GM12873 (cell line): ENCODE results near the gene HOXD8.

Experiments
- CTCF ChIP-seq: IDR thresholded peaks from 2 replicates; pipeline ENCODE4 v1.5.1; 2012; ENCODE audit warnings: low read depth, mild to moderate bottlenecking, moderate library complexity, low read length, control low read depth; ENCODE audit not compliant: insufficient read depth; ENCODE audit errors: missing control alignments

The HOXD8 gene

GRCh38 chr2:176117823-176118371 lies 11.6 kb upstream of the HOXD8 start:
- no peak for TF ChIP-seq CTCF

- peak; percentile 53 for TF ChIP-seq CTCF
Measured at GRCh38 chr2:176118601-176119339, 10.7 kb upstream of the HOXD8 start.

- no peak for TF ChIP-seq CTCF
Measured at GRCh38 chr2:176120364-176121189, 8.9 kb upstream of the HOXD8 start.

- no peak for TF ChIP-seq CTCF
Measured at GRCh38 chr2:176121190-176122051, 8.1 kb upstream of the HOXD8 start.

GRCh38 chr2:176122052-176122682 lies 7.3 kb upstream of the HOXD8 start:
- TF ChIP-seq CTCF: no peak

- TF ChIP-seq CTCF: no peak
Measured at GRCh38 chr2:176122683-176123410, 6.7 kb upstream of the HOXD8 start, which contains the start of gene HOXD9. HOXD9 (plus strand) TSS chr2:176122719; CDS start chr2:176122769, 50 bp downstream.
